ENCODE data around the gene RSPH9.

RSPH9 gene

GRCh38 chr6:43715056-43715788 is 70.4 kb downstream of the RSPH9 start:
- Mint-ChIP-seq H3K27ac (no peak overlapping the region), H3K9me3 (no peaks in the 10 kb centered on the region), H3K4me3 (no peak overlapping the region), H3K27me3 (ENCODE audit: low read depth) (peaks cover 26% of the 10 kb centered on the region), H3K4me1 (ENCODE audit: low read depth) (peaks cover 2% of the 10 kb centered on the region), H3K36me3 (ENCODE audit: low read depth) (no peaks in the 10 kb centered on the region)

DNA sequence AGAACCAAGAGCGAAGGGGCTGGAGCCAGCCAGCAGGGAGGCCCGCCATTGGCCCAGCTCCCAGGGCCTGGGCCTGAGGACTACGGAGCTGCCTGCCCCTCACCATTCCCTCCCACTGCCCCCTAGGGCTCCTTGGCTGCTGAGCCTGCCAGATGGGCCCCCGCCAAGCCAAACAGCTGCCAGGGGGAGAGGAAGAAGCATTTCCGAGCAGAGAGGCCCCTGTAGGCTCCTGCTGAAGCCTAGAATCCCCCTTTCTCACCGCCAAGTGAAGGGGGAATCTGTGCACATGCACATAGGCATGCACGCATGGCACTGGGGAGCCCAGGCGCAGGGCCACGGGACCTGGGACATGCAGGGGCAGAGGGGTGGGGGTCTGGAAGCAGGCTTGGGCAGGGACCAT is 71.3 kb downstream of the RSPH9 start:
- Mint-ChIP-seq H3K36me3 (ENCODE audit: low read depth) (no peaks in the 10 kb centered on the region), H3K27me3 (ENCODE audit: low read depth) (peaks cover 22% of the 10 kb centered on the region), H3K27ac (no peak overlapping the region), H3K4me1 (ENCODE audit: low read depth) (peaks cover 2% of the 10 kb centered on the region), H3K9me3 (no peaks in the 10 kb centered on the region), H3K4me3 (no peak overlapping the region)

- Mint-ChIP-seq H3K9me3 (no peaks in the 10 kb centered on the region), H3K27ac (no peak overlapping the region), H3K4me3 (no peak overlapping the region), H3K4me1 (ENCODE audit: low read depth) (peaks cover 2% of the 10 kb centered on the region), H3K27me3 (ENCODE audit: low read depth) (peaks cover 15% of the 10 kb centered on the region), H3K36me3 (ENCODE audit: low read depth) (no peaks in the 10 kb centered on the region)
Observed at GRCh38 chr6:43717389-43717788, 72.6 kb downstream of the RSPH9 start.

DNA sequence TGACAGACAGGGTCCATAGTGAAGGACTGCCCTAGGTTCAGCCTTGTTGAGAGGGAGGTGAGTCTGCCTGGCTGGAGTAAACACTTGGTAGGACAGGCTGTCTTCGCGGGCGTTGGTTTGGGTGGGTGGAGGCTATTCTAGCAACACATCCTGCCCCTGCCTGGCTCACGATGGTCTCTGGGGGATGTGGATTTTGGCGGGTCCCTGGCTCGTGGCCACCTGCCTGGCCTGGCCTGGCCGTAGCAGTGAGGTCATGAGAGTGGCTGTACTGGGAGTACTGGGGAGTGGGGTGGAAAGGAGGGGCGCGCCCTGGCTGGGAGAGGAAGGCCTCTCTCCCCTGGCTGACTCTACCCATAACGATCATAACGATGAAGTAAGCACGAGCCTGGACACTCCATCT is 73.0 kb downstream of the RSPH9 start:
- no peaks in the 10 kb centered on the region for H3K36me3 Mint-ChIP-seq (ENCODE audit: low read depth)
- peaks cover 2% of the 10 kb centered on the region for H3K4me1 Mint-ChIP-seq (ENCODE audit: low read depth)

DNA sequence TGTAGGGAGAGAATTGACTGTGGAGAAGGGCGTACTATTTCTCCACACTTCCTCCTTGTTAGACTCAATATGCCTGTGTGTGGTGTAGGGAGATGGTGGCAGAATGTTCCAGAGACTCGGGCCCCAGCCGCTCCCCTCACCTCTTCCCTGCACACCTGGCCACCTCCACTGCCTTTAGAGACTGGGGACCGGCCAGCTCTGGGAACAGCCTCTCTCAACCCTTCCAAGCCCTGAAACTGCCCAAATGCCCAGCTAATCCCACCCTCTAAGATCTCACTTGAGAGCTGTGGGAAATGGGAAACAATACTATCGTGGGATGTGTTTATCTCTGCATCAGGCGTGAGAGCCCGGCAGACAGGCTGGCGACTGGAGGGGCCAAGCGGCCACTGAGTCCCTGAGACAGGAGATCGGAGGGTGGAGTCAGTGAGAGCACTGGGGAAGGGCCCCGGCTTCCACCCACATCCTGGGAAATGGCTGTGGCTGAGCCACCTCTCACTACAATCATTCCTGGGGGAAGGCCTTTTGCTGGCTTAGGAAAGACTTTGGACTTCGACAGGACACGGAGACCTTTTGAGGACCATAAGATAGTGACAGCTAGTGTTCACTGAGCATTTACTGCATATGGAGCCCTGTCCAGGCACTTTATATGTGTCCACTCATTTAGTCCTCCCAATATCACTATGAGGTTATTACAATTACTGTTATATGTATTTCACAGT is 73.7 kb downstream of the RSPH9 start:
- H3K4me3 Mint-ChIP-seq, result no peak overlapping the region
- peaks cover 2% of the 10 kb centered on the region for H3K4me1 Mint-ChIP-seq (ENCODE audit: low read depth)
- no peak overlapping the region for H3K27ac Mint-ChIP-seq
- no peaks in the 10 kb centered on the region for H3K9me3 Mint-ChIP-seq
- no peaks in the 10 kb centered on the region for H3K36me3 Mint-ChIP-seq (ENCODE audit: low read depth)
- H3K27me3 Mint-ChIP-seq (ENCODE audit: low read depth), result peaks cover 13% of the 10 kb centered on the region

More for the DNA sequence above, 73.0 kb downstream of the RSPH9 start:
- H3K27ac Mint-ChIP-seq, result no peak overlapping the region
- H3K4me3 Mint-ChIP-seq, result no peak overlapping the region
- no peaks in the 10 kb centered on the region for H3K9me3 Mint-ChIP-seq
- H3K27me3 Mint-ChIP-seq (ENCODE audit: low read depth), result peaks cover 13% of the 10 kb centered on the region

DNA sequence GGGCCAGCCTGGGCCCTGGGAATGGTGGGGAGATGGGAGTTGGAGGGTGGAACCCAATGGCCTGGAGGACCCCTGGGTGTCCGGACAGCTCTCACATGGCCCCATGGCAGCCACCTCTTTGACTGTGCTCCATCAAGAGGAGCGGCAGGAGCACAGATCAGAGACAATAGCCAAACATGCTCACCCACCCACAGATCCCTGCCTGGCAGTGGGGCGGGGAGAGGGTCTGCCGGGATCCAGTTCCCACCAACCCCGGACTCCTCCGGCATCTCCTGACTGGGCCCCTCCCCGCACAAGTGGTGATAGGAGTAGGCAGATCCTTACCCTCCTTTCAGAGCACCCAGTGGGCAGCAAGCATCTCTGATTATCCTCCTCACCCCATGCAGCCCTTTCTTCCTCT is 74.7 kb downstream of the RSPH9 start:
- Mint-ChIP-seq H3K27me3 (ENCODE audit: low read depth) (peaks cover 10% of the 10 kb centered on the region), H3K36me3 (ENCODE audit: low read depth) (no peaks in the 10 kb centered on the region), H3K27ac (no peak overlapping the region), H3K9me3 (no peaks in the 10 kb centered on the region), H3K4me3 (no peak overlapping the region), H3K4me1 (ENCODE audit: low read depth) (peaks cover 10% of the 10 kb centered on the region)

GRCh38 chr6:43720999-43721398 is 76.2 kb downstream of the RSPH9 start:
- Mint-ChIP-seq H3K4me1 (ENCODE audit: low read depth) (peaks cover 22% of the 10 kb centered on the region), H3K4me3 (no peak overlapping the region), H3K27me3 (ENCODE audit: low read depth) (peaks cover 10% of the 10 kb centered on the region), H3K9me3 (no peaks in the 10 kb centered on the region), H3K36me3 (ENCODE audit: low read depth) (no peaks in the 10 kb centered on the region), H3K27ac (no peak overlapping the region)

All from T-helper 1 cell treated with Interleukin-12 subunit alpha and Interleukin-12 subunit beta and Interleukin-4 antibody, amounts not matched to agents 30 μg/mL and 1 μg/mL, for 36 hours (primary cell).